Neural cell (in vitro differentiated cells): Measurements from ENCODE around the gene ZYG11A. TPM values are rescaled to one million over a fixed set of nuclear protein-coding genes. Genes with fewer than 3 reads are reported as not detected.

Source experiments
- H2AFZ ChIP-seq: fragments of 200-600, 300-800 bp; sonication (generic), shearing (Covaris generic); 2 replicates; pipeline ENCODE4 v1.6.0; 2014; ENCODE audit warnings: low read depth, mild to moderate bottlenecking, antibody characterized with exemption, low read length, moderate library complexity
- H3F3A ChIP-seq: fragments of 200-600 bp; shearing (Covaris generic); 2 replicates; pipeline ENCODE4 v1.6.1; 2016; ENCODE audit warnings: mild to moderate bottlenecking, moderate library complexity, mixed read lengths, antibody characterized with exemption, low read length; ENCODE audit not compliant: insufficient read depth, poor library complexity, severe bottlenecking
- H3K27ac ChIP-seq: fragments of 200-600, 300-800 bp; sonication (generic), shearing (Covaris generic); 2 replicates; pipeline ENCODE4 v1.5.1; 2014; ENCODE audit warnings: mild to moderate bottlenecking, low read length, moderate library complexity
- H3K27me3 ChIP-seq: fragments of 300-800, 200-600 bp; sonication (generic), shearing (Covaris generic); 2 replicates; pipeline ENCODE4 v1.6.0; 2014; ENCODE audit warnings: mild to moderate bottlenecking, low read depth, low read length, moderate library complexity; ENCODE audit not compliant: insufficient read depth
- H3K36me3 ChIP-seq: fragments of 300-800, 200-600 bp; sonication (generic), shearing (Covaris generic); 2 replicates; pipeline ENCODE4 v1.5.1; 2014; ENCODE audit warnings: mild to moderate bottlenecking, antibody characterized with exemption, low read length, moderate library complexity; ENCODE audit not compliant: insufficient read depth
- H3K4me2 ChIP-seq: fragments of 300-800, 200-600 bp; sonication (generic), shearing (Covaris generic); 2 replicates; pipeline ENCODE4 v1.6.0; 2014; ENCODE audit warnings: mild to moderate bottlenecking, low read length
- H3K4me3 ChIP-seq: fragments of 300-800, 200-600 bp; sonication (generic), shearing (Covaris generic); 2 replicates; pipeline ENCODE4 v1.5.1; 2014; ENCODE audit warnings: mild to moderate bottlenecking, low read length, moderate library complexity
- H3K79me2 ChIP-seq: fragments of 200-600 bp; shearing (Covaris generic); replicated peaks from 2 replicates; pipeline ENCODE4 v1.6.0; 2014; ENCODE audit warnings: mild to moderate bottlenecking, low read length, moderate library complexity; ENCODE audit not compliant: insufficient read depth
- H3K9ac ChIP-seq: fragments of 300-800, 200-600 bp; sonication (generic), shearing (Covaris generic); 2 replicates; pipeline ENCODE4 v1.6.1; 2016; ENCODE audit warnings: mild to moderate bottlenecking, low read length, mixed read lengths
- H3K9me2 ChIP-seq: fragments of 200-600 bp; shearing (Covaris generic); 2 replicates; pipeline ENCODE4 v1.6.1; 2016; ENCODE audit warnings: mild to moderate bottlenecking, low read length, mixed read lengths; ENCODE audit not compliant: insufficient read depth
- H3K9me3 ChIP-seq: fragments of 200-600, 300-800 bp; sonication (generic), shearing (Covaris generic); 2 replicates; pipeline ENCODE4 v1.6.1; 2016; ENCODE audit warnings: mild to moderate bottlenecking, mixed run types, low read length, moderate library complexity, mixed read lengths
- H4K20me1 ChIP-seq: fragments of 200-600 bp; shearing (Covaris generic); 2 replicates; pipeline ENCODE4 v1.6.1; 2016; ENCODE audit warnings: mild to moderate bottlenecking, mixed run types; ENCODE audit not compliant: insufficient read depth
- EP300 ChIP-seq: fragments of 450-650 bp; conservative IDR thresholded peaks from 2 replicates; pipeline ENCODE4 v1.6.1; 2014; ENCODE audit warnings: antibody characterized with exemption, mild to moderate bottlenecking, moderate library complexity; ENCODE audit not compliant: poor library complexity, severe bottlenecking
- EZH2 ChIP-seq: fragments of 200-600, 300-800 bp; shearing (Covaris generic), sonication (generic); IDR thresholded peaks from 2 replicates; pipeline ENCODE4 v1.6.1; 2014; ENCODE audit warnings: antibody characterized with exemption, low read length, borderline replicate concordance, mild to moderate bottlenecking; ENCODE audit not compliant: insufficient read depth, poor library complexity, severe bottlenecking
- MXI1 ChIP-seq: fragments of 450-650 bp; conservative IDR thresholded peaks from 2 replicates; pipeline ENCODE4 v1.6.1; 2014; ENCODE audit warnings: antibody characterized with exemption, mild to moderate bottlenecking; ENCODE audit not compliant: poor library complexity, severe bottlenecking
- POLR2AphosphoS5 ChIP-seq: IDR thresholded peaks from 2 replicates; pipeline ENCODE4 v1.6.1; 2012
- RAD21 ChIP-seq: fragments of 450-650 bp; conservative IDR thresholded peaks from 2 replicates; pipeline ENCODE4 v1.6.1; 2014; ENCODE audit warnings: antibody characterized with exemption, mild to moderate bottlenecking, moderate library complexity
- REST ChIP-seq: IDR thresholded peaks from 2 replicates; pipeline ENCODE4 v1.6.1; 2012; ENCODE audit warnings: borderline replicate concordance
- SMC3 ChIP-seq: fragments of 450-650 bp; conservative IDR thresholded peaks from 2 replicates; pipeline ENCODE4 v1.6.1; 2014; ENCODE audit warnings: antibody characterized with exemption, mild to moderate bottlenecking, moderate library complexity; ENCODE audit not compliant: poor library complexity
- TAF1 ChIP-seq: IDR thresholded peaks from 2 replicates; pipeline ENCODE4 v1.6.1; 2012; ENCODE audit warnings: low read depth
- polyA plus RNA-seq: library from polyadenylated mRNA; depleted of rRNA; stranded (reverse); fragments of >200 nt; gene quantifications from 2 replicates; pipeline ENCODE4 v1.2.3, GENCODE V29; 2014
- small RNA-seq, 3 experiments: library from RNA; depleted of rRNA; stranded (forward); fragments of <200 nt; gene quantifications; one replicate each; pipeline ENCODE3, GENCODE V24; 2012
- TF ChIP-seq, protein P1 (sequence below): fragments of 450-650 bp; IDR thresholded peaks from 2 replicates; pipeline ENCODE4 v1.5.1; 2014; ENCODE audit warnings: antibody characterized with exemption, mild to moderate bottlenecking, moderate library complexity; ENCODE audit not compliant: poor library complexity, severe bottlenecking

Gene ZYG11A
- polyA plus RNA-seq, 1 donor from 2014 or later, result 0.40 TPM

DNA sequence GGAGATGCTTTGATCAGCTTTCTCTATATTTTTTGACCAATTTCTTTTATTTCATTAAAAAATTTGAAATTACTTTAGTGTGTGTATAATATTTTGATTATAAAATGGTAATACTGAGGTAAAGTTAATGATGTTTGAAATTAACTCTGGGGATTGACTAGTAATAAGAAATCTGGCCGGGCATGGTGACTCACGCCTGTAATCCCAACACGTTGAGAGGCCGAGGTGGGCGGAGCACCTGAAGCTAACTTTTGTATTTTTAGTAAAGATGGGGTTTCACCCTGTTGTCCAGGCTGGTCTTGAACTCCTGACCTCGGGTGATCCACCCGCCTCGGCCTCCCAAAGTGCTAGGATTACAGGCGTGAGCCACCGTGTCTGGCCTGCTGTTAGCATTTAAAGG is 102.0 kb downstream of the ZYG11A start:
- Histone ChIP-seq H4K20me1 (no peaks in the 10 kb centered on the region), H3K9me3 (no peaks in the 10 kb centered on the region), H2AFZ (no peak overlapping the region), H3K9ac (no peak overlapping the region), H3K9me2 (no peaks in the 10 kb centered on the region), H3K79me2 (no peaks in the 10 kb centered on the region), H3K4me2 (no peak overlapping the region), H3F3A (no peaks in the 10 kb centered on the region), H3K27ac (no peak overlapping the region), H3K4me3 (no peak overlapping the region), H3K27me3 (no peaks in the 10 kb centered on the region), H3K36me3 (no peaks in the 10 kb centered on the region)
- TF ChIP-seq EP300, result no peak
- TF ChIP-seq, protein P1, sequence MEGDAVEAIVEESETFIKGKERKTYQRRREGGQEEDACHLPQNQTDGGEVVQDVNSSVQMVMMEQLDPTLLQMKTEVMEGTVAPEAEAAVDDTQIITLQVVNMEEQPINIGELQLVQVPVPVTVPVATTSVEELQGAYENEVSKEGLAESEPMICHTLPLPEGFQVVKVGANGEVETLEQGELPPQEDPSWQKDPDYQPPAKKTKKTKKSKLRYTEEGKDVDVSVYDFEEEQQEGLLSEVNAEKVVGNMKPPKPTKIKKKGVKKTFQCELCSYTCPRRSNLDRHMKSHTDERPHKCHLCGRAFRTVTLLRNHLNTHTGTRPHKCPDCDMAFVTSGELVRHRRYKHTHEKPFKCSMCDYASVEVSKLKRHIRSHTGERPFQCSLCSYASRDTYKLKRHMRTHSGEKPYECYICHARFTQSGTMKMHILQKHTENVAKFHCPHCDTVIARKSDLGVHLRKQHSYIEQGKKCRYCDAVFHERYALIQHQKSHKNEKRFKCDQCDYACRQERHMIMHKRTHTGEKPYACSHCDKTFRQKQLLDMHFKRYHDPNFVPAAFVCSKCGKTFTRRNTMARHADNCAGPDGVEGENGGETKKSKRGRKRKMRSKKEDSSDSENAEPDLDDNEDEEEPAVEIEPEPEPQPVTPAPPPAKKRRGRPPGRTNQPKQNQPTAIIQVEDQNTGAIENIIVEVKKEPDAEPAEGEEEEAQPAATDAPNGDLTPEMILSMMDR, result no peak
- TF ChIP-seq RAD21, result no peak
- TF ChIP-seq MXI1, result no peak
- no peak for TF ChIP-seq EZH2
- TF ChIP-seq POLR2AphosphoS5, result no peak
- no peak for TF ChIP-seq SMC3
- no peak for TF ChIP-seq REST
- TF ChIP-seq TAF1, result no peak

Small RNAs within 50 kb of the gene (small RNA-seq; reads per million reads assigned to genes)
- gene AC099677.1 (0 reads per million in 3 experiments), gene AC099677.2 (0 reads per million in 3 experiments), gene MIR1273F (0 reads per million in 3 experiments), gene MIR1273G (0 reads per million in 3 experiments), gene MIR5095 (0 reads per million in 3 experiments), gene RNU6-969P (0 to 0.08 (median 0.03) reads per million in 3 experiments)

Other genes with a start within 250 kb of the ZYG11A start
- 1.3 and 1.8 TPM in 2 replicates for gene GPX7, start 240.4 kb upstream of the ZYG11A start, polyA plus RNA-seq
- not detected in 2 replicates for gene SHISAL2A, start 209.6 kb upstream of the ZYG11A start, polyA plus RNA-seq
- 10.3 and 11.6 TPM in 2 replicates for gene COA7, start 144.4 kb upstream of the ZYG11A start, polyA plus RNA-seq
- gene ZYG11B, start 116.3 kb upstream of the ZYG11A start, polyA plus RNA-seq, result 48.7 and 52.8 TPM in 2 replicates
- 2.9 and 6.8 TPM in 2 replicates for gene ECHDC2, start 79.0 kb downstream of the ZYG11A start, polyA plus RNA-seq
- gene SCP2, start 84.5 kb downstream of the ZYG11A start, polyA plus RNA-seq, result 165 and 182 TPM in 2 replicates
- 0.07 and 0.20 TPM in 2 replicates for gene PODN, start 219.5 kb downstream of the ZYG11A start, polyA plus RNA-seq